Astrocyte (in vitro differentiated cells and primary cell): ENCODE results near the gene NFAT5. TPM values are rescaled to one million over a fixed set of nuclear protein-coding genes. Genes with fewer than 3 reads are reported as not detected.
"Not testable (repeated sequence)": the region's sequence is repeated elsewhere in the genome, so short reads cannot be mapped to it uniquely, and the experiment has no call there.

ENCODE experiments used
- DNase-seq: peaks from one replicate; pipeline ENCODE4 v3.0.0-alpha.2; 2010; ENCODE audit warnings: low read depth
- FAIRE-seq: peaks from 2 replicates; lab custom pipeline; 2011; peaks lifted over from hg19 to GRCh38; lab: Jason Lieb, UNC
- H2AFZ ChIP-seq: 2 replicates; pipeline ENCODE4 v1.6.0; 2012; ENCODE audit warnings: low read depth, low read length, inconsistent platforms
- H3K27ac ChIP-seq: 2 replicates; pipeline ENCODE4 v1.5.1; 2011; ENCODE audit warnings: low read depth, low read length, inconsistent platforms
- H3K27me3 ChIP-seq: 2 replicates; pipeline ENCODE4 v1.6.0; 2011; ENCODE audit warnings: low read length, inconsistent platforms; ENCODE audit not compliant: insufficient read depth
- H3K36me3 ChIP-seq: 2 replicates; pipeline ENCODE4 v1.5.1; 2011; ENCODE audit warnings: low read length, inconsistent platforms; ENCODE audit not compliant: insufficient read depth
- H3K4me1 ChIP-seq: 2 replicates; pipeline ENCODE4 v1.5.1; 2011; ENCODE audit warnings: low read length, inconsistent platforms; ENCODE audit not compliant: insufficient read depth
- H3K4me2 ChIP-seq: 2 replicates; pipeline ENCODE4 v1.6.0; 2012; ENCODE audit warnings: low read length, inconsistent platforms
- H3K4me3 ChIP-seq: 2 replicates; pipeline ENCODE4 v1.5.1; 2011; ENCODE audit warnings: low read depth, mild to moderate bottlenecking, low read length, inconsistent platforms; ENCODE audit not compliant: insufficient read depth
- H3K79me2 ChIP-seq: 2 replicates; pipeline ENCODE4 v1.6.0; 2012; ENCODE audit warnings: mild to moderate bottlenecking, low read length, inconsistent platforms; ENCODE audit not compliant: insufficient read depth
- H3K9ac ChIP-seq: 2 replicates; pipeline ENCODE4 v1.6.0; 2012; ENCODE audit warnings: mild to moderate bottlenecking, low read length, inconsistent platforms
- H3K9me3 ChIP-seq: 2 replicates; pipeline ENCODE4 v1.5.1; 2012; ENCODE audit warnings: low read depth, mild to moderate bottlenecking, low read length, inconsistent platforms; ENCODE audit not compliant: insufficient read depth
- H4K20me1 ChIP-seq: 2 replicates; pipeline ENCODE4 v1.6.0; 2012; ENCODE audit warnings: low read length, inconsistent platforms; ENCODE audit not compliant: insufficient read depth
- H3K27ac Mint-ChIP-seq: one replicate; pipeline ENCODE4 v1.8.0; 2021; ENCODE audit warnings: mild to moderate bottlenecking, mixed read lengths; ENCODE audit not compliant: unreplicated experiment
- H3K27me3 Mint-ChIP-seq: one replicate; pipeline ENCODE4 v1.8.0; 2021; ENCODE audit warnings: low read depth, mixed read lengths; ENCODE audit not compliant: unreplicated experiment
- H3K36me3 Mint-ChIP-seq: one replicate; pipeline ENCODE4 v1.8.0; 2021; ENCODE audit warnings: low read depth, mixed read lengths; ENCODE audit not compliant: unreplicated experiment
- H3K4me1 Mint-ChIP-seq: one replicate; pipeline ENCODE4 v1.8.0; 2021; ENCODE audit warnings: low read depth, mixed read lengths; ENCODE audit not compliant: unreplicated experiment
- H3K4me3 Mint-ChIP-seq: one replicate; pipeline ENCODE4 v1.8.0; 2021; ENCODE audit warnings: mild to moderate bottlenecking, moderate library complexity, mixed read lengths; ENCODE audit not compliant: unreplicated experiment
- H3K9me3 Mint-ChIP-seq: one replicate; pipeline ENCODE4 v1.8.0; 2021; ENCODE audit warnings: mild to moderate bottlenecking, mixed read lengths; ENCODE audit not compliant: unreplicated experiment
- CTCF ChIP-seq: IDR thresholded peaks from 2 replicates; pipeline ENCODE4 v1.5.1; 2011; ENCODE audit warnings: low read depth, mild to moderate bottlenecking, inconsistent platforms, low read length, moderate library complexity; ENCODE audit not compliant: insufficient read depth
- EZH2 ChIP-seq: IDR thresholded peaks from 2 replicates; pipeline ENCODE4 v1.6.1; 2012; ENCODE audit warnings: mild to moderate bottlenecking, low read length, inconsistent platforms; ENCODE audit not compliant: insufficient read depth
- total RNA-seq: library from RNA; stranded (reverse); gene quantifications from 2 replicates; pipeline ENCODE4 v1.2.1, GENCODE V29; 2021

The NFAT5 gene
- total RNA-seq, 1 donor from 2014 or later: 96.2 TPM

GRCh38 chr16:69632828-69633227 lies 67.1 kb downstream of the NFAT5 start:
- no peak for FAIRE-seq
- H3K4me3 ChIP-seq: no peak overlapping the region
- H3K27me3 ChIP-seq: no peaks in the 10 kb centered on the region
- Mint-ChIP-seq H3K9me3 (peaks cover 11% of the 10 kb centered on the region), H3K27me3 (no peaks in the 10 kb centered on the region), H3K36me3 (peaks cover 25% of the 10 kb centered on the region), H3K4me3 (no peak overlapping the region), H3K4me1 (no peaks in the 10 kb centered on the region), H3K27ac (no peak overlapping the region)
- no peaks in the 10 kb centered on the region for H3K4me1 ChIP-seq
- peaks cover 34% of the 10 kb centered on the region for H3K79me2 ChIP-seq
- peaks cover 21% of the 10 kb centered on the region for H3K36me3 ChIP-seq
- no peak overlapping the region for H3K9ac ChIP-seq
- no peak overlapping the region for H2AFZ ChIP-seq
- peaks cover 10% of the 10 kb centered on the region for H4K20me1 ChIP-seq
- peaks cover 4% of the 10 kb centered on the region for H3K9me3 ChIP-seq
- no peak for DNase-seq
- no peak overlapping the region for H3K4me2 ChIP-seq
- no peak overlapping the region for H3K27ac ChIP-seq
- TF ChIP-seq CTCF (no peak), EZH2 (no peak)

GRCh38 chr16:69633375-69633774 lies 67.6 kb downstream of the NFAT5 start:
- Histone ChIP-seq H3K79me2 (peaks cover 34% of the 10 kb centered on the region), H3K36me3 (peaks cover 21% of the 10 kb centered on the region), H3K9me3 (peaks cover 4% of the 10 kb centered on the region), H3K9ac (no peak overlapping the region), H3K4me3 (no peak overlapping the region), H4K20me1 (peaks cover 10% of the 10 kb centered on the region), H2AFZ (no peak overlapping the region), H3K27ac (no peak overlapping the region), H3K4me2 (no peak overlapping the region), H3K27me3 (no peaks in the 10 kb centered on the region), H3K4me1 (no peaks in the 10 kb centered on the region)
- H3K9me3 Mint-ChIP-seq: peaks cover 11% of the 10 kb centered on the region
- no peaks in the 10 kb centered on the region for H3K27me3 Mint-ChIP-seq
- no peaks in the 10 kb centered on the region for H3K4me1 Mint-ChIP-seq
- FAIRE-seq (no peak), DNase-seq (no peak)
- no peak overlapping the region for H3K27ac Mint-ChIP-seq
- no peak overlapping the region for H3K4me3 Mint-ChIP-seq
- TF ChIP-seq EZH2 (no peak), CTCF (no peak)
- H3K36me3 Mint-ChIP-seq: peaks cover 29% of the 10 kb centered on the region

- not testable (repeated sequence) for DNase-seq, H3K4me1 Mint-ChIP-seq, H3K9me3 ChIP-seq, H3K4me1 ChIP-seq, H3K4me3 Mint-ChIP-seq, H3K4me3 ChIP-seq, H3K27ac ChIP-seq, FAIRE-seq, H2AFZ ChIP-seq, H3K27me3 ChIP-seq, H3K27ac Mint-ChIP-seq, H3K4me2 ChIP-seq, H3K27me3 Mint-ChIP-seq, H4K20me1 ChIP-seq, H3K9ac ChIP-seq
- Mint-ChIP-seq H3K36me3 (peaks cover 34% of the 10 kb centered on the region), H3K9me3 (peaks cover 11% of the 10 kb centered on the region)
- peaks cover 31% of the 10 kb centered on the region for H3K79me2 ChIP-seq
- peaks cover 15% of the 10 kb centered on the region for H3K36me3 ChIP-seq
Measured at GRCh38 chr16:69636563-69637146, 70.9 kb downstream of the NFAT5 start.

- not testable (repeated sequence) for H3K27ac ChIP-seq, H3K27me3 Mint-ChIP-seq, H3K4me3 ChIP-seq, FAIRE-seq, H3K27ac Mint-ChIP-seq, H4K20me1 ChIP-seq, DNase-seq, H3K4me2 ChIP-seq, H3K4me1 Mint-ChIP-seq, H3K9me3 ChIP-seq, H2AFZ ChIP-seq, H3K27me3 ChIP-seq, H3K4me1 ChIP-seq, H3K9ac ChIP-seq, H3K4me3 Mint-ChIP-seq
- peaks cover 11% of the 10 kb centered on the region for H3K9me3 Mint-ChIP-seq
- peaks cover 34% of the 10 kb centered on the region for H3K36me3 Mint-ChIP-seq
- peaks cover 30% of the 10 kb centered on the region for H3K79me2 ChIP-seq
- H3K36me3 ChIP-seq: peaks cover 15% of the 10 kb centered on the region
Measured at GRCh38 chr16:69637206-69637865, 71.6 kb downstream of the NFAT5 start.
